PFSK-1 (cell line): ENCODE measurements around the gene DNAH5.

ENCODE experiments used
- POLR2AphosphoS5 ChIP-seq: IDR thresholded peaks from 2 replicates; pipeline ENCODE4 v1.6.1; 2012; ENCODE audit warnings: low read depth, mild to moderate bottlenecking, control low read depth, low read length, moderate library complexity
- REST ChIP-seq, 2 experiments: IDR thresholded peaks; 2 replicates each; pipeline versions ENCODE4 v1.6.1 to v1.8.0; 2011 to 2012; ENCODE audit warnings: low read depth in 2 of 2, low read length in 2 of 2, control low read depth in 1 of 2, inconsistent platforms in 1 of 2, mild to moderate bottlenecking in 1 of 2, moderate library complexity in 1 of 2; ENCODE audit not compliant: insufficient read depth in 1 of 2
- SIN3A ChIP-seq: IDR thresholded peaks from 2 replicates; pipeline ENCODE4 v1.6.1; 2012; ENCODE audit warnings: mild to moderate bottlenecking, low read length, moderate library complexity, borderline replicate concordance; ENCODE audit not compliant: insufficient read depth
- TAF1 ChIP-seq: IDR thresholded peaks from 2 replicates; pipeline ENCODE4 v1.6.1; 2012; ENCODE audit warnings: low read length, control low read depth, borderline replicate concordance; ENCODE audit not compliant: insufficient read depth

GRCh38 chr5:13957032-13957645 lies 12.7 kb upstream of the DNAH5 start:
- TF ChIP-seq REST (IDR thresholded peaks at IDR 0.05; ENCODE audit: insufficient read depth in 1 of 2, low read depth in 2 of 2, low read length in 2 of 2) (no peak), POLR2AphosphoS5 (no peak), TAF1 (no peak), SIN3A (no peak)
